ENCODE data around the gene MKRN1. TPM values are rescaled to one million over a fixed set of nuclear protein-coding genes. Genes with fewer than 3 reads are reported as not detected.

Gene MKRN1
- total RNA-seq, 1 experiment from 2014 or later: 87.9 TPM

DNA sequence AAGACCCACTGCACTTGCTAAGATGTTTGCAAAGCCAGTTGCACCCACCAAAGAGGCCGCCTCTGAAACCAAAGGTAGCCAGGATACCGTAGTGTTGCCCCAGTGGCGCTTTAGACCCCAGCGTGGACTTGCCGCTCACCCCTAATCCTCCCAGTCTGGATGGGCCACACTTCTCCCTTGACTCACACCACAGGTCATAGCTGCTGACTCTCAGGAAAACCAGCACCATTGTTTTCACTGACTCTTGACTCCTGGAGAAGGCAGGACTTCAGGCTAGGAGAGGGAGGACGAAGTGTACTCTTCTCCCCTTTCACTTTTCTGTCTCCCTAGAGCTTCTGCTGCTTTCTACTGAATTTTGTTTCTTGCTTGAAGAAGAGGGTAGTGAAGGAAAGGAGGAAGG is 53.2 kb downstream of the MKRN1 start:
- intact Hi-C loops (cut with micrococcal nuclease; ENCODE audit: unreplicated experiment): no loop called here
- CTCF ChIA-PET: no interaction called here
- no TSS peak for BruUV-seq (replicated peaks)

DNA sequence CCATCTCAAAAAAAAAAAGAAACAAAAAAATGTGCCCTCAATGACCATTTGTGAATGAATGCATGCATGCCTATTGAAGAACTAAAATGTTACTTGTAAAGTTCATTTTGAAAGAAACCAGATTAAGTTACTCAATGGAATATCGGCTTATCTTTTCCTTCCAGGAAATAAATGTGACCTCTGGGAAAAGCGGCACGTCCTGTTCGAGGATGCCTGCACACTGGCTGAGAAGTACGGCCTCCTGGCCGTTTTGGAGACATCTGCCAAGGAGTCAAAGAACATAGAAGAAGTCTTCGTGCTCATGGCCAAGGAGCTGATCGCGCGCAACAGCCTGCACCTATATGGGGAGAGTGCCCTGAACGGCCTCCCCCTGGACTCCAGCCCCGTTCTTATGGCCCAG is 53.6 kb downstream of the MKRN1 start:
- DNase-seq (ENCODE audit: low read depth, low spot score) (no peak), ATAC-seq (no peak)
- no peak overlapping the region for H3K4me3 ChIP-seq (ENCODE audit: low read depth in 2 of 2, low read length in 2 of 2)
- H3K4me1 ChIP-seq (ENCODE audit: control insufficient read depth, insufficient read depth, low read length): no peaks in the 10 kb centered on the region
- H3K27ac ChIP-seq (ENCODE audit: low read length): no peak overlapping the region
- no peaks in the 10 kb centered on the region for H3K27me3 ChIP-seq (ENCODE audit: control insufficient read depth, insufficient read depth, low read length)
- ChIA-PET CTCF (no interaction called here), POLR2A (no interaction called here)
- no TSS peak for BruUV-seq (replicated peaks)
- TF ChIP-seq, protein P1, sequence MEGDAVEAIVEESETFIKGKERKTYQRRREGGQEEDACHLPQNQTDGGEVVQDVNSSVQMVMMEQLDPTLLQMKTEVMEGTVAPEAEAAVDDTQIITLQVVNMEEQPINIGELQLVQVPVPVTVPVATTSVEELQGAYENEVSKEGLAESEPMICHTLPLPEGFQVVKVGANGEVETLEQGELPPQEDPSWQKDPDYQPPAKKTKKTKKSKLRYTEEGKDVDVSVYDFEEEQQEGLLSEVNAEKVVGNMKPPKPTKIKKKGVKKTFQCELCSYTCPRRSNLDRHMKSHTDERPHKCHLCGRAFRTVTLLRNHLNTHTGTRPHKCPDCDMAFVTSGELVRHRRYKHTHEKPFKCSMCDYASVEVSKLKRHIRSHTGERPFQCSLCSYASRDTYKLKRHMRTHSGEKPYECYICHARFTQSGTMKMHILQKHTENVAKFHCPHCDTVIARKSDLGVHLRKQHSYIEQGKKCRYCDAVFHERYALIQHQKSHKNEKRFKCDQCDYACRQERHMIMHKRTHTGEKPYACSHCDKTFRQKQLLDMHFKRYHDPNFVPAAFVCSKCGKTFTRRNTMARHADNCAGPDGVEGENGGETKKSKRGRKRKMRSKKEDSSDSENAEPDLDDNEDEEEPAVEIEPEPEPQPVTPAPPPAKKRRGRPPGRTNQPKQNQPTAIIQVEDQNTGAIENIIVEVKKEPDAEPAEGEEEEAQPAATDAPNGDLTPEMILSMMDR (IDR thresholded peaks at IDR 0.05): no peak
- TF ChIP-seq POLR2AphosphoS5 (IDR thresholded peaks at IDR 0.05; ENCODE audit: low read depth, low read length) (no peak), SIN3A (IDR thresholded peaks at IDR 0.05; ENCODE audit: borderline replicate concordance, insufficient read depth, low read depth, low read length) (no peak), REST (IDR thresholded peaks at IDR 0.05; ENCODE audit: insufficient read depth in 1 of 2, low read depth in 2 of 2, low read length in 1 of 2) (no peak), TCF7L2 (IDR thresholded peaks at IDR 0.05; ENCODE audit: low read depth, low read length) (no peak)
- in situ Hi-C loops (cut with HindIII; ENCODE audit: low pct_unique_long_range_greater_than_20kb, low sequenced_read_pairs): no loop called here
- no peaks in the 10 kb centered on the region for H3K9me3 ChIP-seq (ENCODE audit: control insufficient read depth, insufficient read depth, low read depth, low read length)
- intact Hi-C loops (cut with micrococcal nuclease; ENCODE audit: unreplicated experiment): no loop called here
- no peaks in the 10 kb centered on the region for H3K36me3 ChIP-seq (ENCODE audit: control insufficient read depth, insufficient read depth, low read length)

More for the DNA sequence above, 53.2 kb downstream of the MKRN1 start:
- no peak for ATAC-seq
- in situ Hi-C loops (cut with HindIII; ENCODE audit: low pct_unique_long_range_greater_than_20kb, low sequenced_read_pairs): no loop called here
- H3K4me3 ChIP-seq (ENCODE audit: low read depth in 2 of 2, low read length in 2 of 2): no peak overlapping the region
- TF ChIP-seq TCF7L2 (IDR thresholded peaks at IDR 0.05; ENCODE audit: low read depth, low read length): no peak
- TF ChIP-seq, protein P1 (IDR thresholded peaks at IDR 0.05): no peak
- no peak for TF ChIP-seq POLR2AphosphoS5 (IDR thresholded peaks at IDR 0.05; ENCODE audit: low read depth, low read length)
- no peak for TF ChIP-seq REST (IDR thresholded peaks at IDR 0.05; ENCODE audit: insufficient read depth in 1 of 2, low read depth in 2 of 2, low read length in 1 of 2)
- TF ChIP-seq SIN3A (IDR thresholded peaks at IDR 0.05; ENCODE audit: borderline replicate concordance, insufficient read depth, low read depth, low read length): no peak
- no peaks in the 10 kb centered on the region for H3K36me3 ChIP-seq (ENCODE audit: control insufficient read depth, insufficient read depth, low read length)
- H3K4me1 ChIP-seq (ENCODE audit: control insufficient read depth, insufficient read depth, low read length): no peaks in the 10 kb centered on the region
- H3K27ac ChIP-seq (ENCODE audit: low read length): no peak overlapping the region
- no peak for DNase-seq (ENCODE audit: low read depth, low spot score)
- POLR2A ChIA-PET: no interaction called here
- no peaks in the 10 kb centered on the region for H3K9me3 ChIP-seq (ENCODE audit: control insufficient read depth, insufficient read depth, low read depth, low read length)
- no peaks in the 10 kb centered on the region for H3K27me3 ChIP-seq (ENCODE audit: control insufficient read depth, insufficient read depth, low read length)
